NCI-H128 (cell line): ENCODE measurements around the gene KCNN4.

Experiments used
- DNase-seq: peaks from one replicate; lab custom pipeline; 2025; ENCODE audit not compliant: unreplicated experiment; lab: John Stamatoyannopoulos, UW

Gene KCNN4

DNA sequence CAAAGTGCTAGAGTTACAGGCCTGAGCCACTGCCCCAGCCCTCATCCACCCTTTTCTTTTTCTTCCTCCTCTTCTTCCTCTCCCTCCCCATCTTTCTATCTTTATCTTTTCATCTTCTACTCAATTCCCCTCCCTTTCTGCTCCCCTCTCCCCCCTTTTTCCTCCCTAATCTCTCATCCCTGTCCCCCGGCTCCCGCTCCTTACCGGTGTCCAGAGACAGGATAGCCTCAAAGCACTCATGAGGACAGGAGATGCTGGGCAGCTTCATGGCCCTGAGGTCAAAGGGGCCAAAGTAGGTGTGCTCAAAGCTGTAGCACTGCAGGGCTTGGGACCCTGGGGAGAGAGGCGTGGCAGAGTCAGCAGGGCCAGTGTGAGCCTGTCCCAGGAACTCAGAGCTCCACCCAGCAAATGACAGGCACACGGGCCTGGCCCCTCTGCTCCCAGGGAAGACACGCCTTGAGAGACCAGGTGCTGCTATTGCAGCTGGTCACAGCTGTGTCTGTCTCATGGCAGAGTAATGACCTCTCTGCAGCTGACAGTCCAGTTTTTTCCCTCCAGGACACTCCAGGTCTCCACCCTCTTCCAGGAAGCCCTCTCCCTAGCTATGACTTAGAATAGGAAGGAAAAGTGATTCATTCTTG is 18.8 kb upstream of the KCNN4 start:
- no peak for DNase-seq

DNA sequence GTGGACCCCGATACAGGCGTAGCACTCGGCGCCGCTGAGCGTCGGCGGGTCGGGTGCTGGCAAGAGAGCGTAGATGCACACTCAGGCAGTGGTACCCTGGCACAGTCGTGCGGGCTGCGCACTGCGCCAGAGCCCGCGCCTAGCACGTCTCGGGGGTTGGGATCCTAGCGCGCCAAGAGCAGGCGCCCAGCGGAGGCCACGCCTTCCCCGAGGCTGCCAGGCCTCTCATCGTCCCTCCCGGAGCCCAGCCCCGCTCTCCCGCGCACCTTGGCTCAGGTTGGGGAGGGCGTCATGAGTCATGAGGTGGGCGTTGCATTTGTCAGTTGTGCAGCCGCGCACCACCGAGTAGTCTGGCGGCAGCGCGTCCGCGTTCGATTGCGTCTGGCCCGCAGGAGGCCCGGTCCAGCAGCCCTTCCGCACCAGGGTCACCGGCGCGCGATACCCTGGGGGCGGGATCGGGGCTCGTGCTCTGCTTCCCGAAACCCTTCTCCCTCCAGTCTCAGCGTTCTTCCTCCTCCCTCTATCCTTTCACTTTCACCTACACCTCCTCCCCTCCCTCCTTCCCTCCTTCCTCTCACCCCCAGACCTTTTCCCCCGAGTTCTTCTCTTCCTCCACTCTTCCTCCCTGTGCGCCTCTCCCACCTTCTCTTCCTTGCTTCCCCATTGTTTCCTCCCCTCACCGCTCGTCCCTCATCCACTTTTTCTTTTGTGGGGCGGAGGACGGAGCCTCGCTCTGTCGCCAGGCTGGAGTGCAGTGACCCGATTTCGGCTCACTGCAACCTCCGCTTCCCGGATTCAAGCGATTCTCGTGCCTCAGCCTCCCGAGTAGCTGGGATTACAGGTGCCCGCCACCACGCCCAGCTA is 18.0 kb upstream of the KCNN4 start:
- peak; percentile 63 for DNase-seq

- DNase-seq: no peak
Measured at GRCh38 chr19:43798026-43798545, 17.3 kb upstream of the KCNN4 start.

GRCh38 chr19:43797556-43797955 is 16.8 kb upstream of the KCNN4 start:
- no peak for DNase-seq

GRCh38 chr19:43797118-43797517 is 16.3 kb upstream of the KCNN4 start:
- no peak for DNase-seq

- DNase-seq: no peak
Measured at GRCh38 chr19:43790587-43790986, 9.8 kb upstream of the KCNN4 start.

- no peak for DNase-seq
Measured at GRCh38 chr19:43789029-43789428, 8.3 kb upstream of the KCNN4 start.

DNA sequence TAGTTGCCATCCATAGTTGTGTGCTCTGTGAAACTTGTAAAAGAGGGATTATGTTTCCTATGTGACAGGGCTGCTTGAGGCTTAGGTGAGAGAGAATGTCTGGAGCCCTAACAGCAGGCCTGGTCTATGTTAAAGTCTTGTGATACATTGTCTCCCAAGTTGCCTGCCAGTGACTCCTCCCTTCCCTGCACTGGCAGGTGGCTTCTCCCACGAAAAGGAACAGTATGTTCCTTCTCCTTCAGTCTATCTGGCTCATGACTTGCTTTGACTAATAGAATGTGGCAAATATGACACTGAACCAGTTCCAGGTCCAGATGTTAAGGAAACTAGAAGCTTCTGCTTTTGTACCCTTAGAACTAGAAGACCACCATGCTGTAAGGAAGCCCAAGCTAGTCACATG is 5.9 kb upstream of the KCNN4 start:
- no peak for DNase-seq

GRCh38 chr19:43784981-43785808 is 4.4 kb upstream of the KCNN4 start:
- DNase-seq: peak; percentile 34

GRCh38 chr19:43784241-43784980 is 3.6 kb upstream of the KCNN4 start:
- DNase-seq: no peak

DNA sequence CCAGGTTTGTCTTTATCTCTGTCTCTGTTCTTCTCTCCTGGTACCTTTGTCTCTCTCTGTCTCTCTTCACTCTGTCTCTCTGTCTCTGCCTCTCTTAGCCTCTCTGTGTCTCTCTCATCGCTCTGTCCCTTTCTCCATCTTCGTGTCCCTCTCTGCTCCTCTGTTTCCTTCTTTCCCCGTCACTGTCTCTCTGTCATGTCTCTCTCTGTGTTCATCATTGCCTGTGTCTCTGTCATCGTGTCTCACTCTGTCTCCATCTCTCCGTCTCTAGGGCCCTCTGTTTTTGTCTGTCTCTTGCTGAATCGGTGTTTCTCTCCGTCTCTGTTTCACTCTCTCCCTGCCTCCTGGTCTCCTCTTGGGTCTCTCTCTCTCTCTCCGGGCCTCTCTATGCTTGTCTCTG is 2.9 kb upstream of the KCNN4 start:
- no peak for DNase-seq

- DNase-seq: no peak
Measured at GRCh38 chr19:43782689-43783231, 2.0 kb upstream of the KCNN4 start.

- DNase-seq: no peak
Measured at GRCh38 chr19:43782311-43782660, 1.5 kb upstream of the KCNN4 start.

DNA sequence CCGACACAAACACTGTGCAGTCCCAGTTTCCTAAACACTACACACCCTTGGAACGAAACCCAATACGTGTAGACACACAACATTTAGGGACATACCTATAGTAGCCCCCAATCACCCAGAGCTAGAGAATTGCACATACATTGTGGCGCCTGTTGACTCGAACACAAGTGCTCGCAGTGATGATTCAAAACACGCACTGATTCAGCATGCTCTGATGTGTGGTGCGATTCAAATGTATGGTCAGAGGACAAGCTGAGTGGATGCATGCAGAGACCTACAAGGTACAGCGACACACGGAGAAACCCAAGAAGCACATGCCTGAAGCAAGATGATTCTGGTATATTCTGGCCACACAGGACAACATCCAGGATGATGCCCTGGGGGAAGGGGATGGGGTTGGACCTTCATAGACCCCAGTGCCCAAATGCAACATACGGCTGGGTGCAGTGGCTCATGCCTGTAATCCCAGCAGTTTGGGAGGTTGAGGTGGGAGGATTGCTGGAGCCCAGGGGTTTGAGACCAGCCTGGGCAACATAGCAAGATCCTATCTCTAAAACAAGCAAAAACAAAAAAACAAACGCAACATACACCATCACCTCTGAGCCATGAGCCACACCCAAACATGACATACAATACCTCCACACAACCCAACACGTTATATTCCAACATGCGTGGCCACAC is 997 bp upstream of the KCNN4 start:
- DNase-seq: no peak

- no peak for DNase-seq
Measured at GRCh38 chr19:43779820-43780219, 953 bp downstream of the KCNN4 start.

DNA sequence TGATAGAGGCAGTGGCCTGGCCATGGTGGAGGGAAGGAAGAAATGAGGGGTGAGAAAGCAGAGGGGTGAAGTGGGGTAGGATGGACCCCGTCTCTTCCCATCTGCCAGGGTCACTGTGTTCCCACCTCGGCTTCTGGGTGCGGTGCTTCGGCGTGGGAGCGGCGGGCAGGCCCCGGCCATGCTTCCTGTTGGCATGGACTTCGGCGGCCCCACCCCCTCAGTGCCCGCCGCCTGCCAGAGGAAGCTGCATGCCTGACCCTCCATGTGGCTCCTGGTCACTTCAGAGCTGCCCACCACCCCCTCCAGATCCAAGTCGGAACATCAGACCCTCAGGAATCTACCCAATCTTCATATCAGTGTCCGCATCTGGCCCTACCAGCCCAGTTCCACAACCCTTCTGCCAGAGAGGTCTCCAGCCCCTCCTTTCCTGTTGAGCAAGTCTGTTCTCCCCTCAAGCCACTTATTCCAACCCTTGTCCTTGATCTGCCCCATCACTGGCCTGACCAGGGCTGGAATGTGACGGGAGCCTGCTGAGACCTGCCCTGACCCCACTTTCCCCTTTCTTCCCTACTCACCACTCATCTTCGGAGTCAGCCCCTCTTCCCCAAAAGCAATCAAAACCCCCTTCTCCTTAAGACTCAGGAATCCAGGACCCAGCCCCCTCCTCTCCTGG is 1.5 kb downstream of the KCNN4 start:
- DNase-seq: no peak

- DNase-seq: peak; percentile 69
Measured at GRCh38 chr19:43778651-43779050, 2.1 kb downstream of the KCNN4 start.

- no peak for DNase-seq
Measured at GRCh38 chr19:43777163-43777695, 3.5 kb downstream of the KCNN4 start.

GRCh38 chr19:43776286-43776685 is 4.5 kb downstream of the KCNN4 start:
- DNase-seq: no peak
